ENCODE results near the gene BRSK1. TPM values are rescaled to one million over a fixed set of nuclear protein-coding genes. Genes with fewer than 3 reads are reported as not detected.

BRSK1 gene
- total and polyA plus RNA-seq, 10 donors, result 0.70 to 2.9 (median 1.6) TPM

DNA sequence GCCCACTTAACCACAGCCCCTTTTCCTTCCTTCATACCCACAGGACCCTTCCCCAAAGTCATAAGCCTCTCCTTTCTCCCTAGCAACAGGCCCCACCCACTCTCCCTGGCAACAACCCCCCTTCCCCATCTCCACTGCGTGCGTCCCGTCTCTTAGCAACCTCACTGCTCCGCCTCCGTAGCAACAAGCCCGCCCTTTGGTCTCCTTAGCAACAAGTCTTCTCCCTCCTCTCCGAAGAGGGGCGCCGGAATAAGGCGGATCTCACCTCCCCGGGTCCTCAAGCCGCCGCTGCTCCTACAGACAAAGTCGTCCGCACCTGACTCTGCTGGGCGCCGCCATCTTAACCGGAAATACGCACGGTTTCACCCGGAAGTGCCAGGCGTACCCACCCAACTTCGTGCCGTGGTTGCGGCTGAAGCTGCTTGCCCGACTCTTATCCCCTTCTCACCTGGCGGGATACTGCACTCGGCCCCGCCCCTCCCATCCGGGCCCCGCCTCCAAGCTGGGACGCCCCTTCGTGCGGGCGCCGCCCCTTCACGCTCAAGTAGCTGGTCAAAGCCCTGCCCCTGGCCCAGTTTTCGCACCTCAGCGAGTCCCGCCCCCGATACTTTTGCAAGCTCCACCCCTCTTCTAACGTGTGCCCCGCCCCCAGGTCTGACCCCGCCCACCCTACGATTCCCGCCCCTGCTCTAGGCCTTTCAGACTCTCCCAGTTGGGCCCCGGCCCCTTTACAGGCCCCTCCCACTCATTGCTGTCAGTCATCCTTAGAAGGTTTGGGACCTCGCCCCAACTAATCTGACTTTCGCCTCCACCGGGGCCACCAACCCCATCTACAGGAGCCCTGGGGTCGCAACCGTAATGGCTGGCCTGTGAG, 3.8 kb upstream of the BRSK1 start, which contains the start of gene HSPBP1:
Gene HSPBP1, minus strand, starts transcription at position 341 of the 874 bp plus-strand sequence. CDS start 502 bp downstream, outside the sequence.
- 3 to 8% (median 4%) methylated on average over 31 to 52 of the region's 52 CpGs for WGBS, 5 donors
- peak within 1 kb of the TSS; percentile 74 to 88 (median 83) for H3K27ac ChIP-seq
- peak within 1 kb of the TSS; percentile 65 to 85 (median 76) for H3K4me3 ChIP-seq
- TF ChIP-seq, protein P1, sequence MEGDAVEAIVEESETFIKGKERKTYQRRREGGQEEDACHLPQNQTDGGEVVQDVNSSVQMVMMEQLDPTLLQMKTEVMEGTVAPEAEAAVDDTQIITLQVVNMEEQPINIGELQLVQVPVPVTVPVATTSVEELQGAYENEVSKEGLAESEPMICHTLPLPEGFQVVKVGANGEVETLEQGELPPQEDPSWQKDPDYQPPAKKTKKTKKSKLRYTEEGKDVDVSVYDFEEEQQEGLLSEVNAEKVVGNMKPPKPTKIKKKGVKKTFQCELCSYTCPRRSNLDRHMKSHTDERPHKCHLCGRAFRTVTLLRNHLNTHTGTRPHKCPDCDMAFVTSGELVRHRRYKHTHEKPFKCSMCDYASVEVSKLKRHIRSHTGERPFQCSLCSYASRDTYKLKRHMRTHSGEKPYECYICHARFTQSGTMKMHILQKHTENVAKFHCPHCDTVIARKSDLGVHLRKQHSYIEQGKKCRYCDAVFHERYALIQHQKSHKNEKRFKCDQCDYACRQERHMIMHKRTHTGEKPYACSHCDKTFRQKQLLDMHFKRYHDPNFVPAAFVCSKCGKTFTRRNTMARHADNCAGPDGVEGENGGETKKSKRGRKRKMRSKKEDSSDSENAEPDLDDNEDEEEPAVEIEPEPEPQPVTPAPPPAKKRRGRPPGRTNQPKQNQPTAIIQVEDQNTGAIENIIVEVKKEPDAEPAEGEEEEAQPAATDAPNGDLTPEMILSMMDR (IDR thresholded peaks at IDR 0.05 in 8 of 11, conservative IDR thresholded peaks at IDR 0.05 in 3 of 11), result no peak
- TF ChIP-seq POLR2AphosphoS5 (IDR thresholded peaks at IDR 0.05), result peak; percentile 85 to 87 (median 87)
- peaks cover 17 to 83% (median 50%) of the 10 kb centered on the region in 6 donors for H3K4me1 ChIP-seq
- peaks cover 0 to 18% (median 11%) of the 10 kb centered on the region in 6 donors for H3K36me3 ChIP-seq
- intact Hi-C loops (cut with DNase I; ENCODE audit: low total_unique reads), result no loop called here
- DNase-seq, result peak; percentile 98
- no peaks in the 10 kb centered on the region for H3K9me3 ChIP-seq
- peaks cover 0 to 25% (median 8%) of the 10 kb centered on the region in 7 donors for H3K27me3 ChIP-seq (replicated peaks in 1 of 7)

DNA sequence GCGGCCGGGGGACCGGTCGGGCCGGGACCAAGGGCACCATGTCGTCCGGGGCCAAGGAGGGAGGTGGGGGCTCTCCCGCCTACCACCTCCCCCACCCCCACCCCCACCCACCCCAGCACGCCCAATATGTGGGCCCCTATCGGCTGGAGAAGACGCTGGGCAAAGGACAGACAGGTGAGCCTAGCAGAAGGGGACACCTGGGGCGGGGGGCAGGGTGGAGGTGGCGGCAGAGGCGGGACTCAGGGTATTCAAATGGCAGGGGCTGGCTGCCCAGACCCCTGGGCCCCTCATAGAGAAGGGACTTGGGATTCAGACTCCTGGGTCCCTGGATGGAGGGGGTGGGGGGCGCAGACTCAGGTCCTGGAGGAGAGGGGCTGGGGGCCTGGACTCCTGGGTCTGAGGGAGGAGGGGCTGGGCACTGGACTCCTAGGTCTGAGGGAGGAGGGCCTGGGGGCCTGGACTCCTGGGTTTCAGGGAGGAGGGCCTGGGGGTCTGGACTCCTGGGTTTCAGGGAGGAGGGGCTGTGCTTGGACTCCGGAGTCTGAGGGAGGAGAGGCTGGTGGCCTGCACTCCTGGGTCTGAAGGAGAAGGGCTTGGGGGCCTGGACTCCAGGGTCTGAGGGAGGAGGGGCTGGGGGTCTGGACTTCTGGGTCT, 735 bp downstream of the BRSK1 start:
- H3K27ac ChIP-seq, result peak overlapping the region in 4 of 8 donors; percentile 5 to 72 (median 65)
- 40 to 80% (median 56%) methylated on average over 5 to 16 of the region's 16 CpGs for WGBS, 5 donors
- TF ChIP-seq POLR2A (IDR thresholded peaks at IDR 0.05), result no peak
- no peak for TF ChIP-seq POLR2AphosphoS5 (IDR thresholded peaks at IDR 0.05)
- TF ChIP-seq, protein P1 (IDR thresholded peaks at IDR 0.05 in 8 of 11, conservative IDR thresholded peaks at IDR 0.05 in 3 of 11), result no peak

DNA sequence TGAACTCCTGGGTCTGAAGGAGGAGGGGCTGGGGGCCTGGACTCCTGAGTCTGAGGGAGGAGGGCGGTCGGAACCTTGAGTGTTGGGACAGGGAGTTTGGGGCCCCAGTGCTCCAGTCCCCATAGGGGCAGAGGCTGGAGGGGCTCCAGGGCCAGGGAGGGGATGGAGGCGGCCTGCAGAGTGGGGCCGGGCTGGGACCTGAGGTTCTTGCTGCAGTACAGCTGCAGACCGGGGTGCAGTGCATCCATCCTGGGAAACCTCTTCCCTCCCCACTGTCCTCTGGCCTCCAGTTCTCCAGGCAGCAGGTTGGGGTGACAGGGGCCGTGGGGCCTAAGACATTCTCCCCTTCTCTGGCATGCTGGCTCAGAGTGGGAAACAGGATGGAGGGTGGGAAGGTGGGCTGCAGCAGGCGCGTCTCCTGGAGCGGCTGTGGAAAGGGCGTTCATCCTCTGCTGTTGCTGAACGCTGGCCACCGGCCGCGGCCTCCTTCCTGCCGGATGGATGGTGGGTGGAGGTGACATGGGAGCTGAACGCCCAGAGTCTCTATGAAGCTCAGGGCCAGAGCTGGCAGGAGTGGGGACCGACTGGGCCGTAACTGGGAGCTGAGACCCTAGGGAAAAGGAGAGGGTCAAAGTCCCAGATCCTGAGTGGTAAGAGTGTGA, 1.6 kb downstream of the BRSK1 start:
- Histone ChIP-seq H3K27ac (peak overlapping the region in 1 of 8 donors; percentile 5), H3K9me3 (no peaks in the 10 kb centered on the region), H3K4me1 (peaks cover 4 to 29% (median 9%) of the 10 kb centered on the region in 6 donors), H3K4me3 (no peak overlapping the region), H3K27me3 (replicated peaks in 1 of 7) (peaks cover 0 to 25% (median 8%) of the 10 kb centered on the region in 7 donors), H3K36me3 (no peaks in the 10 kb centered on the region)
- WGBS, 5 donors, result 63 to 74% (median 67%) methylated on average over 14 to 18 of the region's 18 CpGs
- TF ChIP-seq POLR2AphosphoS5 (IDR thresholded peaks at IDR 0.05) (no peak), POLR2A (IDR thresholded peaks at IDR 0.05) (no peak)
- TF ChIP-seq, protein P1 (IDR thresholded peaks at IDR 0.05 in 8 of 11, conservative IDR thresholded peaks at IDR 0.05 in 3 of 11), result no peak
- intact Hi-C loops (cut with DNase I; ENCODE audit: low total_unique reads), result no loop called here
- no peak for DNase-seq

More for the DNA sequence above, 735 bp downstream of the BRSK1 start:
- Histone ChIP-seq H3K9me3 (no peaks in the 10 kb centered on the region), H3K4me3 (peak overlapping the region in 3 of 8 donors; percentile 3 to 54 (median 12)), H3K27me3 (replicated peaks in 1 of 7) (peaks cover 0 to 25% (median 8%) of the 10 kb centered on the region in 7 donors), H3K36me3 (no peaks in the 10 kb centered on the region), H3K4me1 (peaks cover 5 to 37% (median 12%) of the 10 kb centered on the region in 6 donors)
- no peak for DNase-seq
- intact Hi-C loops (cut with DNase I; ENCODE audit: low total_unique reads), result no loop called here
